HepG2 (cell line): ENCODE results near the gene SYNDIG1. TPM values are rescaled to one million over a fixed set of nuclear protein-coding genes. Genes with fewer than 3 reads are reported as not detected.

Experiments
- ATAC-seq: fragments of 200-7000 bp; cut with Tn5 transposase; 3 replicates; pipeline ENCODE4 v1.9.1; 2020; ENCODE audit warnings: mild to moderate bottlenecking, moderate library complexity
- BruUV-seq: library from RNA; stranded (reverse); fragments of 400-500 nt; replicated peaks from 2 replicates; lab custom pipeline; 2021; lab: Mats Ljungman, UMichigan
- CTCF ChIA-PET: fragments of 300-600 bp; formaldehyde crosslinking; extraction: SDS; loops from one replicate; lab custom pipeline; 2021; ENCODE audit warnings: low total read pairs, inconsistent platforms, low intra/inter-chr PET ratio; lab: Yijun Ruan, JAX
- POLR2A ChIA-PET: fragments of 350-600 bp; sonication (Branson Sonifier 250); formaldehyde crosslinking; loops from one replicate; lab custom pipeline; 2020; ENCODE audit warnings: antibody characterized with exemption, inconsistent platforms; lab: Yijun Ruan, JAX
- DNase-seq: peaks from one replicate; pipeline ENCODE4 v3.0.0-alpha.2; 2015; ENCODE audit warnings: low spot score
- FAIRE-seq: peaks from 3 replicates; lab custom pipeline; 2011; peaks lifted over from hg19 to GRCh38; lab: Jason Lieb, UNC
- H2AFZ ChIP-seq: one replicate; pipeline ENCODE4 v1.6.1; 2011; ENCODE audit warnings: low read length, inconsistent platforms
- H3K27ac ChIP-seq: fragments of 300-600 bp; 3 replicates; pipeline ENCODE4 v1.8.0; 2011; ENCODE audit warnings: mixed run types, mild to moderate bottlenecking, mixed read lengths, low read length, inconsistent platforms; ENCODE audit not compliant: insufficient read depth; ENCODE audit errors: extremely low read length
- H3K27me3 ChIP-seq, 2 experiments: fragments of 200-600 bp in 1 of 2; 2 replicates in 1 of 2; 3 replicates in 1 of 2; pipeline versions ENCODE4 v1.6.0 to v1.8.0; 2011; ENCODE audit warnings: low read length in 2 of 2, mild to moderate bottlenecking in 2 of 2, moderate library complexity in 2 of 2, inconsistent platforms in 1 of 2; ENCODE audit not compliant: insufficient read depth in 2 of 2, control insufficient read depth in 1 of 2
- H3K36me3 ChIP-seq, 2 experiments: fragments of 200-600 bp in 1 of 2; replicated peaks in 1 of 2; 2 replicates in 1 of 2; 3 replicates in 1 of 2; pipeline versions ENCODE4 v1.5.1 to v1.8.0; 2011; ENCODE audit warnings: low read length in 2 of 2, inconsistent platforms in 1 of 2; ENCODE audit not compliant: insufficient read depth in 2 of 2, control insufficient read depth in 1 of 2
- H3K4me1 ChIP-seq: 2 replicates; pipeline ENCODE4 v1.5.1; 2012; ENCODE audit warnings: low read length, inconsistent platforms; ENCODE audit not compliant: insufficient read depth
- H3K4me2 ChIP-seq: 2 replicates; pipeline ENCODE4 v1.6.0; 2011; ENCODE audit warnings: low read depth, low read length, inconsistent platforms
- H3K4me3 ChIP-seq, 3 experiments: fragments of 200-600 bp in 1 of 3; sonication (generic), shearing (Covaris generic) in 1 of 3; replicated peaks in 1 of 3; 2 replicates each; pipeline ENCODE4 v1.5.1; 2011 to 2016; ENCODE audit warnings: low read length in 3 of 3, inconsistent platforms in 2 of 3, low read depth in 2 of 3, mild to moderate bottlenecking in 2 of 3, control low read depth in 1 of 3, mixed read lengths in 1 of 3; ENCODE audit not compliant: insufficient read depth in 1 of 3
- H3K79me2 ChIP-seq: one replicate; pipeline ENCODE4 v1.6.1; 2011; ENCODE audit warnings: low read length, inconsistent platforms; ENCODE audit not compliant: insufficient read depth
- H3K9ac ChIP-seq: 2 replicates; pipeline ENCODE4 v1.6.0; 2011; ENCODE audit warnings: mild to moderate bottlenecking, low read depth, low read length, inconsistent platforms; ENCODE audit not compliant: insufficient read depth
- H3K9me3 ChIP-seq: 2 replicates; pipeline ENCODE4 v1.5.1; 2012; ENCODE audit warnings: mild to moderate bottlenecking, low read length
- H4K20me1 ChIP-seq: 2 replicates; pipeline ENCODE4 v1.6.0; 2011; ENCODE audit warnings: inconsistent platforms, mild to moderate bottlenecking, low read length, moderate library complexity; ENCODE audit not compliant: insufficient read depth
- GATAD2A ChIP-seq: IDR thresholded peaks from 2 replicates; pipeline ENCODE4 v1.6.1; 2016
- KDM6A ChIP-seq: IDR thresholded peaks from 2 replicates; pipeline ENCODE4 v1.6.1; 2016; ENCODE audit warnings: low read depth
- RAD21 ChIP-seq: fragments of 450-650 bp; formaldehyde crosslinking; IDR thresholded peaks from 2 replicates; pipeline ENCODE4 v1.5.0; 2020; ENCODE audit warnings: mild to moderate bottlenecking
- RFXAP ChIP-seq: sonication (generic); formaldehyde crosslinking; IDR thresholded peaks from 2 replicates; pipeline ENCODE4 v1.4.0; 2020; ENCODE audit warnings: missing genetic modification reagents, borderline replicate concordance
- SP1 ChIP-seq, 2 experiments: fragments of 450-650 bp in 1 of 2; sonication (generic) in 1 of 2; formaldehyde crosslinking in 1 of 2; IDR thresholded peaks; 2 replicates each; pipeline versions ENCODE4 v1.4.0 to v1.6.1; 2016 to 2020; ENCODE audit warnings: missing genetic modification reagents in 1 of 2
- TBX2 ChIP-seq: sonication (generic); formaldehyde crosslinking; IDR thresholded peaks from 2 replicates; pipeline ENCODE4 v1.5.0; 2020; ENCODE audit warnings: missing genetic modification reagents, mild to moderate bottlenecking, borderline replicate concordance
- TOE1 ChIP-seq: sonication (generic); formaldehyde crosslinking; IDR thresholded peaks from 2 replicates; pipeline ENCODE4 v1.4.0; 2020; ENCODE audit warnings: mild to moderate bottlenecking, missing genetic modification reagents
- ZNF432 ChIP-seq: sonication (generic); formaldehyde crosslinking; IDR thresholded peaks from 2 replicates; pipeline ENCODE4 v1.5.0; 2020; ENCODE audit warnings: missing genetic modification reagents, mild to moderate bottlenecking, borderline replicate concordance
- ZNF713 ChIP-seq: sonication (generic); formaldehyde crosslinking; IDR thresholded peaks from 2 replicates; pipeline ENCODE4 v1.4.0; 2020; ENCODE audit warnings: mild to moderate bottlenecking, missing genetic modification reagents
- ZSCAN21 ChIP-seq: sonication (generic); formaldehyde crosslinking; IDR thresholded peaks from 2 replicates; pipeline ENCODE4 v1.8.0; 2022; ENCODE audit warnings: mild to moderate bottlenecking, missing genetic modification reagents, moderate library complexity, borderline replicate concordance
- WGBS: methylation state at CpG from one replicate; pipeline ENCODE4 v1.1.6; 2017; ENCODE audit warnings: low lambda C conversion rate; 5-methylcytosine and 5-hydroxymethylcytosine counted together
- in situ Hi-C: cut with HindIII; loops from 2 replicates; pipeline ENCODE4 v1.10.0; 2017; ENCODE audit warnings: low pct_unique_long_range_greater_than_20kb; ENCODE audit not compliant: extremely low pct_ligation_motif_present
- intact Hi-C: fragments of 100-400 bp; cut with micrococcal nuclease; formaldehyde crosslinking; loops from one replicate; pipeline ENCODE4 v1.10.0; 2022; ENCODE audit not compliant: unreplicated experiment
- polyA plus RNA-seq, 8 experiments: library from polyadenylated mRNA; depleted of rRNA in 3 of 8; stranded (reverse) in 7 of 8; unstranded in 1 of 8; fragments of >200 nt; fragmentation: Illumina TruSeq in 4 of 8; extraction: Trizol in 4 of 8; gene quantifications; 2 replicates each; pipeline versions ENCODE4 v1.2.1 to v1.2.3, GENCODE V29; 2011 to 2016; ENCODE audit warnings: low read depth in 4 of 8, missing spikeins in 1 of 8, mixed read lengths in 1 of 8; ENCODE audit not compliant: insufficient read depth in 1 of 8
- total RNA-seq, 5 experiments: library from RNA; depleted of rRNA; stranded (reverse); fragments of >200 nt; fragmentation: Illumina TruSeq; extraction: Trizol; gene quantifications; 2 replicates each; pipeline ENCODE4 v1.2.3, GENCODE V29; 2016; ENCODE audit warnings: low read depth in 1 of 5
- TF ChIP-seq, protein P1 (sequence below): sonication (generic); formaldehyde crosslinking; IDR thresholded peaks from 2 replicates; pipeline ENCODE4 v1.4.0; 2020; ENCODE audit warnings: missing genetic modification reagents, mild to moderate bottlenecking, borderline replicate concordance

SYNDIG1 gene
- total and polyA plus RNA-seq, 2 of the 13 experiments (the other 11 are each of a cell fraction or from before 2014, with no cell fraction given) = not detected

DNA sequence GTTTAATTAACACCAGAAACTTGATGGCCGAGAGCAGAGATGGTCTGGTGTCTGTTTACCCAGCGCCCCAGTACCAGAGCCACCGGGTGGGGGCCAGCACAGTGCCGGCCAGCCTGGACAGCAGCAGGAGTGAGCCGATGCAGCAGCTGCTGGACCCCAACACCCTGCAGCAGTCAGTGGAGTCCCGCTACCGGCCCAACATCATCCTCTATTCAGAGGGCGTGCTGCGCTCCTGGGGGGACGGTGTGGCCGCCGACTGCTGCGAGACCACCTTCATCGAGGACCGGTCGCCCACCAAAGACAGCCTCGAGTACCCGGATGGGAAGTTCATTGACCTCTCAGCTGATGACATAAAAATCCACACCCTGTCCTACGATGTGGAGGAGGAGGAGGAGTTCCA lies 73.7 kb downstream of the SYNDIG1 start:
- no peak overlapping the region for H3K4me3 ChIP-seq
- no peaks in the 10 kb centered on the region for H3K36me3 ChIP-seq
- FAIRE-seq = no peak
- TF ChIP-seq TBX2 (CRISPR knock-in tag) (no peak), GATAD2A (CRISPR knock-in tag) (no peak), ZSCAN21 (no peak), SP1 (IDR thresholded peaks at IDR 0.05) (no peak), SP1 (CRISPR knock-in tag; IDR thresholded peaks at IDR 0.05) (no peak), KDM6A (CRISPR knock-in tag) (no peak), RAD21 (CRISPR knock-in tag) (no peak), ZNF713 (CRISPR knock-in tag) (no peak), TOE1 (CRISPR knock-in tag) (no peak), RFXAP (no peak), ZNF432 (CRISPR knock-in tag) (no peak)
- TF ChIP-seq, protein P1, sequence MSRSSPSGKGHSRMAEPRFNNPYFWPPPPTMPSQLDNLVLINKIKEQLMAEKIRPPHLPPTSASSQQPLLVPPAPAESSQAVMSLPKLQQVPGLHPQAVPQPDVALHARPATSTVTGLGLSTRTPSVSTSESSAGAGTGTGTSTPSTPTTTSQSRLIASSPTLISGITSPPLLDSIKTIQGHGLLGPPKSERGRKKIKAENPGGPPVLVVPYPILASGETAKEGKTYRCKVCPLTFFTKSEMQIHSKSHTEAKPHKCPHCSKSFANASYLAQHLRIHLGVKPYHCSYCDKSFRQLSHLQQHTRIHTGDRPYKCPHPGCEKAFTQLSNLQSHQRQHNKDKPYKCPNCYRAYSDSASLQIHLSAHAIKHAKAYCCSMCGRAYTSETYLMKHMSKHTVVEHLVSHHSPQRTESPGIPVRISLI = no peak
- TF ChIP-seq, all 625 proteins: peak for 0
- in situ Hi-C loops = no loop called here
- Histone ChIP-seq H4K20me1 (no peaks in the 10 kb centered on the region), H3K27me3 (peaks cover 1 to 20% of the 10 kb centered on the region in 2 experiments; a peak in 4 of 5 replicates), H3K9me3 (no peaks in the 10 kb centered on the region), H3K9ac (no peak overlapping the region), H2AFZ (no peak overlapping the region), H3K4me1 (no peaks in the 10 kb centered on the region), H3K27ac (no peak overlapping the region), H3K4me2 (no peak overlapping the region), H3K79me2 (no peaks in the 10 kb centered on the region)
- ATAC-seq = no peak; the same call in 2 of the 3 replicates
- ChIA-PET POLR2A (no interaction called here), CTCF (no interaction called here)
- intact Hi-C loops = no loop called here
- no TSS peak for BruUV-seq
- DNase-seq = no peak
- 22% methylated on average over 15 of the region's 19 CpGs for WGBS
